ENCODE measurements around the gene TBC1D13. TPM values are rescaled to one million over a fixed set of nuclear protein-coding genes. Genes with fewer than 3 reads are reported as not detected.
"Not testable (repeated sequence)": the region's sequence is repeated elsewhere in the genome, so short reads cannot be mapped to it uniquely, and the experiment has no call there.

Gene TBC1D13
- total RNA-seq, 1 donor from 2014 or later: 21.2 TPM

- H3K4me1 Mint-ChIP-seq (ENCODE audit: low read depth): peaks cover 14% of the 10 kb centered on the region
- peaks cover 5% of the 10 kb centered on the region for H3K9me3 Mint-ChIP-seq
- H3K27me3 Mint-ChIP-seq (ENCODE audit: insufficient read depth): no peaks in the 10 kb centered on the region
- DNase-seq (ENCODE audit: low spot score): peak; percentile 11
- peaks cover 1% of the 10 kb centered on the region for H3K36me3 Mint-ChIP-seq (ENCODE audit: low read depth)
- H3K4me3 Mint-ChIP-seq: peak overlapping the region; percentile 98
- H3K27ac Mint-ChIP-seq: peak overlapping the region; percentile 95
- intact Hi-C loops (cut with micrococcal nuclease): loop anchor here (1.0 to 10.0 kb wide), 11 partner anchors 16 to 449 kb away; partner anchors contain the start of genes COQ4, DOLK, DYNC2I2 and ENDOG
These were observed 15.8 kb upstream of the TBC1D13 start for GRCh38 chr9:128771094-128771721.

DNA sequence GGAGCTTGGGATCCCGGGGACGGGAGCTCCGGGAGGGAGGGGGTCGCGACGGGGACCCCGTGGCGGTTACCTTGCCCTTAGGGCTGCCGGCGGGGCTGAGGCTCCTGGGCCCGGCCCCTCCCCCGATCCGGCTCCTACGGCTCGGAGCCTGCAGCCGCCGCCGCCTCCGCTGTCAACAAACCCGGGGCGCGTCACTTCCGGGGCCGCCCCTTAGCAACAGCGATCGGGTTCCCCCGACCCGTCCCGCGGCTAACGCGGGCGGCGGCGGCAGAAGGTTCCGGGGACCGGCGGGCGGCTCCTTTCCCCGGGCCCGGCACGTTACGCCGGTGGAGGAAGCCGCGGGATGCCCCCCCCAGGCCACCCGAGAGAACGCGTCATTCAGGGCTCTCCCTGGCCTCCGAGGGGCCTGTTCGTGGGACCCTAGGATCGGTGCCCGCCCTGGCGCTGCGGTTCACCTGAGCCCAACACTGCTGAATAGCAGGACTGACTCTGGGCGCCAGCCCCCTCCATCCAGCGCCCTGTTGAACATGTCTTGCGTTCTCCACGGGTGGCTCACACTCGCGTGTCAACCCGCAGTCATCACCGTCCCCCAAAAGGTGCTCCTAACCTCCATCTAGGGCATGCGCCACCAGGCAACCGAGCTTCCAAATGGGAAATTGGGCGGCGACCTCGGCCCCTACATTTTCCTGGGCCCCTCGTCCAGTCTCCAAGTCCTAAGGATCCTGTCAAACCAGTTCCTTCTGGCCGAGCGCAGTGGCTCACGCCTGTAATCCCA lies 15.1 kb upstream of the TBC1D13 start, which contains the start of gene ZER1:
TSS of gene ZER1 (minus strand) at position 183 of the 775 bp plus-strand sequence. CDS start 16,362 bp downstream, outside the sequence.
- Mint-ChIP-seq H3K36me3 (ENCODE audit: low read depth) (peaks cover 1% of the 10 kb centered on the region), H3K9me3 (peaks cover 5% of the 10 kb centered on the region), H3K4me3 (peak within 1 kb of the TSS; percentile 98), H3K27me3 (ENCODE audit: insufficient read depth) (no peaks in the 10 kb centered on the region), H3K27ac (peak within 1 kb of the TSS; percentile 95), H3K4me1 (ENCODE audit: low read depth) (peaks cover 14% of the 10 kb centered on the region)
- intact Hi-C loops (cut with micrococcal nuclease): loop anchor here (1.0 to 10.0 kb wide), 11 partner anchors 15 to 450 kb away; partner anchors contain the start of genes COQ4, DOLK, DYNC2I2 and ENDOG
- peak; percentile 92 for DNase-seq (ENCODE audit: low spot score)

DNA sequence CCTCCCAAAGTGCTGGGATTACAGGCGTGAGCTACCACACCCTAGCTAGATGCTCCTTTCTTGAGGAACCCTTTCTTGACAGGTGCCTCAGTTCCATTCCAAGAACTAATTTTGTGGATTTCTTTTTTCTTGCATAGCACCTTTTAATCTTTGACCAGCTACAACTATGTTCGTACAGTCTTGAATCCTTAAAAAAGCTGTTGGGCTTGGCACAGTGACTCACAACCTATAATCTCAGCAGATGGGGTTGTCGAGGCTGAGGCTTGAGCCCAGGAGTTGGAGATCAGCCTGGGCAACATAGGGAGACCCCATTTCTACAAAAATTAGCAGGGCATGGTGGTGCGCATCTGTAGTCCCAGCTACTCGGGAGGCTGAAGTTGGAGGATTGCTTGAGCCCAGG lies 14.0 kb upstream of the TBC1D13 start:
- no peak for DNase-seq (ENCODE audit: low spot score)
- intact Hi-C loops (cut with micrococcal nuclease): loop anchor here (5.0 to 10.0 kb wide), 6 partner anchors 109 to 451 kb away; partner anchors contain the start of genes COQ4, DYNC2I2, KYAT1 and LRRC8A
- Mint-ChIP-seq H3K27me3 (ENCODE audit: insufficient read depth) (no peaks in the 10 kb centered on the region), H3K4me3 (peak overlapping the region; percentile 76), H3K9me3 (peaks cover 5% of the 10 kb centered on the region), H3K4me1 (ENCODE audit: low read depth) (peaks cover 14% of the 10 kb centered on the region), H3K36me3 (ENCODE audit: low read depth) (peaks cover 1% of the 10 kb centered on the region), H3K27ac (no peak overlapping the region)

- peaks cover 14% of the 10 kb centered on the region for H3K4me1 Mint-ChIP-seq (ENCODE audit: low read depth)
- H3K36me3 Mint-ChIP-seq (ENCODE audit: low read depth): peaks cover 1% of the 10 kb centered on the region
- no peak for DNase-seq (ENCODE audit: low spot score)
- peaks cover 5% of the 10 kb centered on the region for H3K9me3 Mint-ChIP-seq
- H3K27ac Mint-ChIP-seq: no peak overlapping the region
- H3K4me3 Mint-ChIP-seq: no peak overlapping the region
- intact Hi-C loops (cut with micrococcal nuclease): loop anchor here (5.0 to 10.0 kb wide), 6 partner anchors 107 to 453 kb away; partner anchors contain the start of genes COQ4, DYNC2I2, KYAT1 and LRRC8A
- no peaks in the 10 kb centered on the region for H3K27me3 Mint-ChIP-seq (ENCODE audit: insufficient read depth)
These were observed 12.2 kb upstream of the TBC1D13 start for GRCh38 chr9:128774804-128775203.

- intact Hi-C loops (cut with micrococcal nuclease); H3K27me3 Mint-ChIP-seq (ENCODE audit: insufficient read depth); H3K36me3 Mint-ChIP-seq (ENCODE audit: low read depth); H3K9me3 Mint-ChIP-seq; H3K27ac Mint-ChIP-seq; DNase-seq (ENCODE audit: low spot score); H3K4me3 Mint-ChIP-seq; H3K4me1 Mint-ChIP-seq (ENCODE audit: low read depth): not testable (repeated sequence)
These were observed 7.0 kb upstream of the TBC1D13 start for GRCh38 chr9:128780093-128780492.

DNA sequence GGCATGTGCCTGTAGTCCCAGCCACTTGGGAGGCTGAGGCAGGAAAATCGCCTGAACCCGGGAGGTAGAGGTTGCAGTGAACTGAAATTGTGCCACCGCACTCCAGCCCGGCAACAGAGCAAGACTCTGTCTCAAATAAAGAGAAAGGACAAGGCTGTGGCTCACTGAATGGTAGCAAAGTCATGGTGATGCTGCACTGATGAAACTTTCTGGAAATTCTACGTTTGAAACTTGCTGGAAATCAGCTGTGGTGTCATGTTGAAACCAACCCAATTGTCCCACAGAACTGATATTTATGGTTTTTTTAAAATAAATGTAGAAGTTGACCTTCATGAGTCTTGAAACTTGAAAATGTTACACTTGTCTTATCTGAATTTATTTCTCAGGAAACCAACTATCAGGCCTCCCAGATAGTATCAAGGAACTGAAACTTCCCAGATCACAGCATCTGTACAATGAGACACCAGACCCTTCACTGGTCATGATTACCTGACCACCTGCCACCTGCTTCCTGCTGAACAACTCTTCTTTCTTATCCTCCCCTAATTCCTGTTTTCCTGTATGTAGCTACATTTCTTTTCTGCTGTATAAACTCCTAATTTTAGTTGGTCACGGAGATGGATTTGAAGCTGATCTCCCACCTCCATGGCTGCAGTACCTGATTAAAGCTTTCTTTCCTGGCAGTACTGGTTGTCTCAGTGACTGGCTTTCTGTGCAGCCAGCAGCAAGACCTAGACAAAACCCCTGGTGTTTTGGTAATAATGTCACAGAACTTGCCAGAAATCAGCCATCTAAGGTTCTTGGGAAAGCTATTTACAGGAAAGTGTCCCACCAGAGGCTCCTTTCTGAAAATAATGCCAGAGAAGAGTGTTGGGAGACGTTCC lies 5.6 kb upstream of the TBC1D13 start:
- Mint-ChIP-seq H3K36me3 (ENCODE audit: low read depth) (no peaks in the 10 kb centered on the region), H3K4me1 (ENCODE audit: low read depth) (peaks cover 7% of the 10 kb centered on the region), H3K4me3 (no peak overlapping the region), H3K27me3 (ENCODE audit: insufficient read depth) (no peaks in the 10 kb centered on the region), H3K9me3 (peaks cover 3% of the 10 kb centered on the region), H3K27ac (no peak overlapping the region)
- DNase-seq (ENCODE audit: low spot score): no peak
- intact Hi-C loops (cut with micrococcal nuclease): no loop called here

GRCh38 chr9:128782669-128783068 lies 4.4 kb upstream of the TBC1D13 start:
- intact Hi-C loops (cut with micrococcal nuclease): no loop called here
- DNase-seq (ENCODE audit: low spot score): no peak
- H3K4me1 Mint-ChIP-seq (ENCODE audit: low read depth): peaks cover 13% of the 10 kb centered on the region

GRCh38 chr9:128785427-128785826 lies 1.6 kb upstream of the TBC1D13 start:
- intact Hi-C loops (cut with micrococcal nuclease): loop anchor here (5.0 kb wide), 2 partner anchors 83 to 138 kb away; partner anchors contain the start of gene PKN3
- Mint-ChIP-seq H3K9me3 (peaks cover 3% of the 10 kb centered on the region), H3K36me3 (ENCODE audit: low read depth) (peaks cover 5% of the 10 kb centered on the region), H3K4me3 (peak overlapping the region; percentile 30), H3K4me1 (ENCODE audit: low read depth) (peaks cover 22% of the 10 kb centered on the region), H3K27me3 (ENCODE audit: insufficient read depth) (no peaks in the 10 kb centered on the region), H3K27ac (no peak overlapping the region)
- DNase-seq (ENCODE audit: low spot score): no peak

More at GRCh38 chr9:128782669-128783068, 4.4 kb upstream of the TBC1D13 start:
- Mint-ChIP-seq H3K36me3 (ENCODE audit: low read depth) (peaks cover 1% of the 10 kb centered on the region), H3K9me3 (peaks cover 3% of the 10 kb centered on the region), H3K27me3 (ENCODE audit: insufficient read depth) (no peaks in the 10 kb centered on the region), H3K27ac (no peak overlapping the region), H3K4me3 (no peak overlapping the region)

DNA sequence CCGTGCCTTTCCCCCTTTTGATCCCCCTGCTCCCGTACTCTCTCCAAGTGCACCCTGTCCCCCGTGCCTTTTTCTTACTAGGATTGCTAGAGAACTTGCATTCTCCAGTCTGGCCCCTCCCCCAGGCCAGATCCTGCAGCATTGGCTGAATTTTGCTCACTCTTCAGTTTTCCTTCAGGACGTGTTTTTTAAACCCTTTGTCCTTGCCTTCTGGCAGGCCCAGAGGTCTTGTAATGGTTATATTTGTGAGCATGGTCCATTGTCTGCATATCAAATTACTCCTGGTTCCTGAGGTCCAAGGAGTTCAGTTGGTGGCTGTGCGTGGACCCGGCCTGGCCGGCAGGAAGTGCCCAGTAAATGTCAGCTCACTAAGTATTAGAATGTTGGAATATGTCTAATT lies 606 bp downstream of the TBC1D13 start:
- Mint-ChIP-seq H3K27me3 (ENCODE audit: insufficient read depth) (no peaks in the 10 kb centered on the region), H3K27ac (peak overlapping the region; percentile 89), H3K9me3 (no peaks in the 10 kb centered on the region), H3K36me3 (ENCODE audit: low read depth) (peaks cover 8% of the 10 kb centered on the region), H3K4me3 (peak overlapping the region; percentile 97), H3K4me1 (ENCODE audit: low read depth) (peaks cover 24% of the 10 kb centered on the region)
- intact Hi-C loops (cut with micrococcal nuclease): loop anchor here (1.0 to 5.0 kb wide), 8 partner anchors 16 to 140 kb away; partner anchors contain the start of genes ENDOG, LRRC8A, PKN3 and SPOUT1
- no peak for DNase-seq (ENCODE audit: low spot score)

DNA sequence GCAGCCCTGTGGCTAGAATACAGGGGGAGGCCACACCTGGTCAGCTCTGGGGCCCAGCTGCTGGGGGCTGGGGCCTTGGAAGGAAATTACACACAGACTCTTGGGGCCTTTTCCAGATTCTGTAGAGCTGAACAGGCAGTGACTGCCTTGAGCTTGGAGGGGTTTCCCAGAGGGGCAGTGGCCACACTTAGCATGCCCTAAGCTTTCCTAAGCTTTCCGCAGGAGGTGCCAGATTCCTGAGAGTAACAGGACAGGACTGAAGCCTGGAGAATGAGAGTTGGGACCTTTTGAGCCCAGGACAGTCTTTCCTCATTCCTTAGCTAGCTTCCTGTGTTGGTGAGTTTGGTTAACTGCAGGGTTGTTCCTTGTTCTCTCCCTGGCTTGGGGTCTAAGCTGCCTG lies 1.4 kb downstream of the TBC1D13 start:
- Mint-ChIP-seq H3K4me1 (ENCODE audit: low read depth) (peaks cover 24% of the 10 kb centered on the region), H3K36me3 (ENCODE audit: low read depth) (peaks cover 14% of the 10 kb centered on the region), H3K9me3 (no peaks in the 10 kb centered on the region), H3K27me3 (ENCODE audit: insufficient read depth) (no peaks in the 10 kb centered on the region), H3K4me3 (peak overlapping the region; percentile 97), H3K27ac (peak overlapping the region; percentile 89)
- no peak for DNase-seq (ENCODE audit: low spot score)
- intact Hi-C loops (cut with micrococcal nuclease): loop anchor here (5.0 kb wide), 2 partner anchors 86 to 141 kb away; partner anchors contain the start of gene PKN3

GRCh38 chr9:128790536-128790935 lies 3.5 kb downstream of the TBC1D13 start:
- Mint-ChIP-seq H3K4me3 (no peak overlapping the region), H3K27ac (peak overlapping the region; percentile 34), H3K36me3 (ENCODE audit: low read depth) (peaks cover 18% of the 10 kb centered on the region), H3K4me1 (ENCODE audit: low read depth) (peaks cover 22% of the 10 kb centered on the region), H3K9me3 (no peaks in the 10 kb centered on the region), H3K27me3 (ENCODE audit: insufficient read depth) (no peaks in the 10 kb centered on the region)
- intact Hi-C loops (cut with micrococcal nuclease): no loop called here
- DNase-seq (ENCODE audit: low spot score): no peak

- Mint-ChIP-seq H3K27ac (no peak overlapping the region), H3K27me3 (ENCODE audit: insufficient read depth) (no peaks in the 10 kb centered on the region), H3K9me3 (no peaks in the 10 kb centered on the region), H3K4me3 (no peak overlapping the region), H3K4me1 (ENCODE audit: low read depth) (peaks cover 17% of the 10 kb centered on the region), H3K36me3 (ENCODE audit: low read depth) (peaks cover 18% of the 10 kb centered on the region)
- intact Hi-C loops (cut with micrococcal nuclease): no loop called here
- no peak for DNase-seq (ENCODE audit: low spot score)
These were observed 5.1 kb downstream of the TBC1D13 start for GRCh38 chr9:128792134-128792533.
